NCI-H1417 (cell line): ENCODE measurements around the gene MYLK2.

ENCODE experiments used
- DNase-seq, 3 experiments: peaks; one replicate each; lab custom pipeline; 2025; lab: John Stamatoyannopoulos, UW

The MYLK2 gene

GRCh38 chr20:31856516-31856915, 37.4 kb downstream of the MYLK2 start:
- DNase-seq = no peak

GRCh38 chr20:31857861-31858759, 39.0 kb downstream of the MYLK2 start:
- DNase-seq = no peak

GRCh38 chr20:31858760-31859083, 39.6 kb downstream of the MYLK2 start:
- no peak for DNase-seq

- DNase-seq = no peak
Observed at GRCh38 chr20:31859266-31859997, 40.3 kb downstream of the MYLK2 start.

- no peak for DNase-seq
Observed at GRCh38 chr20:31859998-31860380, 40.8 kb downstream of the MYLK2 start.

GRCh38 chr20:31860390-31861134, 41.4 kb downstream of the MYLK2 start:
- DNase-seq = peak in 2 of 3 experiments; percentile 41 to 60

- peak; percentile 46 to 88 (median 87) for DNase-seq
Observed at GRCh38 chr20:31861135-31861384, 41.9 kb downstream of the MYLK2 start.

GRCh38 chr20:31861385-31862156, 42.4 kb downstream of the MYLK2 start:
- DNase-seq = peak; percentile 81 to 95 (median 92)

GRCh38 chr20:31862157-31862470, 43.0 kb downstream of the MYLK2 start:
- DNase-seq = no peak

- no peak for DNase-seq
Observed at GRCh38 chr20:31862506-31862905, 43.4 kb downstream of the MYLK2 start.

GRCh38 chr20:31863296-31864085, 44.3 kb downstream of the MYLK2 start:
- no peak for DNase-seq

- DNase-seq = no peak
Observed at GRCh38 chr20:31864521-31865400, 45.6 kb downstream of the MYLK2 start.

- DNase-seq = no peak
Observed at GRCh38 chr20:31866221-31866620, 47.1 kb downstream of the MYLK2 start.

- DNase-seq = no peak
Observed at GRCh38 chr20:31868853-31869672, 49.9 kb downstream of the MYLK2 start.

GRCh38 chr20:31869673-31869941, 50.5 kb downstream of the MYLK2 start:
- DNase-seq = no peak

GRCh38 chr20:31869942-31870725, 51.0 kb downstream of the MYLK2 start, which contains the start of the genes DUSP15 and TTLL9:
Gene DUSP15, minus strand, starts transcription at chr20:31870527. Its CDS starts 190 bp downstream, at chr20:31870337.
Gene TTLL9, plus strand, starts transcription at chr20:31870634. Its CDS starts 493 bp downstream, at chr20:31871127.
- peak in 2 of 3 experiments; percentile 64 to 75 for DNase-seq

GRCh38 chr20:31870726-31871617, 51.8 kb downstream of the MYLK2 start:
- DNase-seq = peak in 1 of 3 experiments; percentile 37

GRCh38 chr20:31871618-31871954, 52.4 kb downstream of the MYLK2 start:
- DNase-seq = no peak
